CD4-positive, CD25-positive, alpha-beta regulatory T cell (primary cell): ENCODE measurements around the gene HERPUD2. TPM values are rescaled to one million over a fixed set of nuclear protein-coding genes. Genes with fewer than 3 reads are reported as not detected.
"Not testable (repeated sequence)": the region's sequence is repeated elsewhere in the genome, so short reads cannot be mapped to it uniquely, and the experiment has no call there.

Experiments used
- ATAC-seq, 2 donors: fragments of 150-1000 bp; cut with Tn5 transposase; one replicate each; pipeline ENCODE4 v1.10.0; 2021; ENCODE audit warnings: low read depth in 2 of 2, moderate number of reproducible peaks in 2 of 2, moderate library complexity in 1 of 2
- DNase-seq, 3 donors: peaks; one replicate each; pipeline versions ENCODE4 v3.0.0 to v3.0.0-alpha.2; 2012 to 2022; ENCODE audit warnings: mixed read lengths in 1 of 3
- H3K27ac ChIP-seq: one replicate; pipeline ENCODE4 v1.7.0; 2013; ENCODE audit warnings: mild to moderate bottlenecking, low read length; ENCODE audit not compliant: insufficient read depth, poor library complexity, severe bottlenecking
- H3K27me3 ChIP-seq: one replicate; pipeline ENCODE4 v1.7.0; 2013; ENCODE audit warnings: low read length; ENCODE audit not compliant: control insufficient read depth, insufficient read depth
- H3K36me3 ChIP-seq: one replicate; pipeline ENCODE4 v1.7.0; 2013; ENCODE audit warnings: mild to moderate bottlenecking, low read length, moderate library complexity; ENCODE audit not compliant: control insufficient read depth, insufficient read depth
- H3K4me1 ChIP-seq: 2 replicates; pipeline ENCODE4 v1.7.0; 2013; ENCODE audit warnings: mild to moderate bottlenecking, low read length; ENCODE audit not compliant: insufficient read depth, control insufficient read depth, poor library complexity, severe bottlenecking
- H3K4me3 ChIP-seq: one replicate; pipeline ENCODE4 v1.7.0; 2013; ENCODE audit warnings: low read depth, mild to moderate bottlenecking, low read length, moderate library complexity
- H3K9me3 ChIP-seq, 2 experiments: 1 replicate in 1 of 2; 2 replicates in 1 of 2; pipeline ENCODE4 v1.7.0; 2013; ENCODE audit warnings: low read length in 2 of 2, mild to moderate bottlenecking in 1 of 2, moderate library complexity in 1 of 2; ENCODE audit not compliant: control insufficient read depth in 2 of 2
- H3K27ac Mint-ChIP-seq, 3 donors: one replicate each; pipeline ENCODE4 v1.8.0; 2020 to 2022; ENCODE audit warnings: mild to moderate bottlenecking in 3 of 3, mixed read lengths in 3 of 3, moderate library complexity in 2 of 3
- H3K27me3 Mint-ChIP-seq: one replicate; pipeline ENCODE4 v1.8.0; 2022; ENCODE audit warnings: mild to moderate bottlenecking, mixed read lengths
- H3K36me3 Mint-ChIP-seq: one replicate; pipeline ENCODE4 v1.8.0; 2020; ENCODE audit warnings: mixed read lengths
- H3K4me1 Mint-ChIP-seq, 4 donors: one replicate each; pipeline ENCODE4 v1.8.0; 2020 to 2022; ENCODE audit warnings: mixed read lengths in 4 of 4, mild to moderate bottlenecking in 1 of 4
- H3K4me3 Mint-ChIP-seq, 4 donors: one replicate each; pipeline ENCODE4 v1.8.0; 2020 to 2022; ENCODE audit warnings: mild to moderate bottlenecking in 4 of 4, mixed read lengths in 4 of 4, moderate library complexity in 3 of 4
- H3K9me3 Mint-ChIP-seq, 7 donors: one replicate each; pipeline ENCODE4 v1.8.0; 2020 to 2022; ENCODE audit warnings: mixed read lengths in 7 of 7, mild to moderate bottlenecking in 3 of 7, moderate library complexity in 2 of 7
- polyA plus RNA-seq, 4 donors: library from polyadenylated mRNA; unstranded; fragments of 300-500 nt; fragmentation: Illumina TruSeq; gene quantifications; one replicate each; pipeline ENCODE4 v1.2.3, GENCODE V29; 2021
- total RNA-seq: library from RNA; stranded (reverse); gene quantifications from one replicate; pipeline ENCODE4 v1.2.3, GENCODE V29; 2022

The HERPUD2 gene
- total and polyA plus RNA-seq, 5 donors from 2014 or later, result 75.2 to 113 (median 81.3) TPM

DNA sequence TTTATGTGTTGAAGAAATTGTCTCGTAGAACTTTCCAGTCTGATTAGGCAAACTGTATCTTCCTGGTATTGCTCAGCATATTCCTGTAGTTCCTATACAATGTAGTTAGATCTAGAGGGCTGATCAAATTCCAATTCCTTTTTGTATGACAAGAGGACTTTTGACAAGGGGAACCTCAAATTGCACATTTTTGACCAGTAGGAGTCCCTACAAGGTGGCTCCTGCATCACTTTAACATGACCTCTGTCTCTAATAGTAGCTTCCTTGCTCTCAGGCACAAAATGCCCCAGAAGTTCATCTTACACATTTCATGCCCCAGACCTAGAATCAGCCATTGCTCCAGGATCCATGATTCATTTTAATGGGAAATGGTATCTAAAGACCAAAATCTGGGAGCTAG, 18.7 kb downstream of the HERPUD2 start:
- Mint-ChIP-seq H3K36me3 (peaks cover 15% of the 10 kb centered on the region), H3K27me3 (no peaks in the 10 kb centered on the region), H3K9me3 (no peaks in the 10 kb centered on the region), H3K4me1 (peaks cover 52 to 81% (median 64%) of the 10 kb centered on the region in 4 donors), H3K27ac (peak overlapping the region in 1 of 3 donors; percentile 49), H3K4me3 (no peak overlapping the region)
- no peak overlapping the region for H3K4me3 ChIP-seq
- no peaks in the 10 kb centered on the region for H3K27me3 ChIP-seq
- H3K27ac ChIP-seq, result no peak overlapping the region
- ATAC-seq, result no peak
- no peak for DNase-seq
- H3K4me1 ChIP-seq, result peaks cover 17% of the 10 kb centered on the region
- peaks cover 3% of the 10 kb centered on the region for H3K36me3 ChIP-seq
- no peaks in the 10 kb centered on the region for H3K9me3 ChIP-seq

DNA sequence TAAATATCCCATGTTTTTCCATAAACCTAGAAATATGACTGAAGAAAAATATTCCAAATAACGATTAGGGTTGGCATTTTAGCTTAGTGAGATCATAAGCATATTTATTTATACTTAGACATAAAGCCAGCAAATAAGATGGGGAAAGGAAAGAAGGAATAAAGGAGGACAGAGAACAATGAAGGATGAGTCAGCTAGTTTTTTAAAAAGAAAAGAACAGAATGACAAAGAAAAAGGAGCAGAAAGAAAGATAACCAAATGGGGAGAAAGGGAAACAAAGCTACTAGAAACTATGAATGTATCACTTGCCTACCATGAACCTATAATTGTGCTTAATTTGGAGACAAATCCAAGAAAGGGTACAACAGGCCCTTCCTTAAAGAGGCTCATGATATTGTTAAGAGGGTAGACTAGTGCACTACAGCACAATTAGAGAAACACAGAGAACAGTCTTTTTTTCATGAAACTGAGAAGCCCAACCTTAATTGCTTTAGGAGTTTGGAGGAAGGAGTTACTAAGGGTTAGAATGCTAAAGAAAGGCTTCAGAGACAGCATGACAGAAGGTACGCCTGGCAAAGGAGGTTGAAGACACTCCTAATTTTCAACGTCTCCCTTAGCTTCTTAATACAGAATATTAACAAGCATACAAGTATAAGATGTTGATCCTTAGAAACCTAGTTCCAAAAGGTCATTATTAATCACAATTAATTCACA, 23.9 kb downstream of the HERPUD2 start:
- Mint-ChIP-seq H3K9me3 (peaks cover 0 to under 1% (median 0%) of the 10 kb centered on the region in 7 donors), H3K27me3 (no peaks in the 10 kb centered on the region), H3K36me3 (peaks cover 40% of the 10 kb centered on the region), H3K4me3 (no peak overlapping the region), H3K27ac (peak overlapping the region in 1 of 3 donors; percentile 33), H3K4me1 (peaks cover 31 to 58% (median 41%) of the 10 kb centered on the region in 4 donors)
- Histone ChIP-seq H3K27ac (no peak overlapping the region), H3K27me3 (no peaks in the 10 kb centered on the region), H3K9me3 (no peaks in the 10 kb centered on the region), H3K4me1 (no peaks in the 10 kb centered on the region), H3K4me3 (no peak overlapping the region), H3K36me3 (peaks cover 40% of the 10 kb centered on the region)
- ATAC-seq (no peak), DNase-seq (no peak)

DNA sequence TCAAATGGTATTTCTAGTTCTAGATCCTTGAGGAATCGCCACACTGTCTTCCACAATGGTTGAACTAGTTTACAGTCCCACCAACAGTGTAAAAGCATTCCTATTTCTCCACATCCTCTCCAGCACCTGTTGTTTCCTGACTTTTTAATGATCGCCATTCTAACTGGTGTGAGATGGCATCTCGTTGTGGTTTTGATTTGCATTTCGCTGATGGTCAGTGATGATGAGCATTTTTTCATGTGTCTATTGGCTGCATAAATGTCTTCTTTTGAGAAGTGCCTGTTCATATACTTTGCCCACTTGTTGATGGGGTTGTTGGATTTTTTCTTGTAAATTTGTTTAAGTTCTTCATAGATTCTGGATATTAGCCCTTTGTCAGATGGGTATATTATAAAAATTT, 34.5 kb downstream of the HERPUD2 start:
- H3K36me3 Mint-ChIP-seq, result peaks cover 63% of the 10 kb centered on the region
- not testable (repeated sequence) for H3K4me3 ChIP-seq, H3K4me1 ChIP-seq, H3K27me3 Mint-ChIP-seq, H3K27me3 ChIP-seq, H3K4me3 Mint-ChIP-seq, H3K9me3 ChIP-seq, DNase-seq, H3K27ac Mint-ChIP-seq, H3K27ac ChIP-seq, ATAC-seq, H3K9me3 Mint-ChIP-seq
- peaks cover 23% of the 10 kb centered on the region for H3K36me3 ChIP-seq
- H3K4me1 Mint-ChIP-seq, result peaks cover 37 to 50% (median 46%) of the 10 kb centered on the region in 4 donors

DNA sequence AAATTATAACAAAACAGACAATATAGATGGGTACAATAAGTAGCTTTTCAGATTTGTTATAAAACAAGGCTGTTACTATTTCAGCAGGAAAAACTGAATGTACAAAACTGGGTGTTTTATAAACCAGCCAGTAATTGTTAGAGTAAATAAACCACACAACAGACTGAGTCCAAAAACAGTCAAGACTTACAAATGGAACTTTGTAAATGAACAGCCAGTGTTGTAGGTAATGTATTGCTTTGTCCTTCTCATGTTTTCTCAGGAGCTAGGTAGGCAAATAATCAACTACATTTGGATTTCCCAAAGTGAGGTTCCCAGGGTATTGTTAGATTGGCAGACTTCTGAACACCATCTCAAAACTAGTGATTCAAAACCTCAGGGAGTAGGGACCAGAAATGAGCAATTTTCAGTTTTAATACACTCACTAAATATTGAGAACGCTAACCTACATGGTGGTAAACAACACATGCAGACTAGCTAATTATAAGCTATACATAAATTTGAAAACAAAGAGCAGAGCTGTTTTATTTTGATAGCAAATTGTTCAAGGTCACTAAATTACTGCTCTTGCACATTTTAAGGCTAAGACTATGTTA, 36.2 kb downstream of the HERPUD2 start:
- H3K27me3 Mint-ChIP-seq, result no peaks in the 10 kb centered on the region
- no peak overlapping the region for H3K4me3 Mint-ChIP-seq
- peaks cover 62% of the 10 kb centered on the region for H3K36me3 Mint-ChIP-seq
- no peak overlapping the region for H3K4me3 ChIP-seq
- ATAC-seq, result no peak
- peak overlapping the region in 2 of 3 donors; percentile 30 to 58 for H3K27ac Mint-ChIP-seq
- no peak for DNase-seq
- H3K4me1 Mint-ChIP-seq, result peaks cover 42 to 61% (median 56%) of the 10 kb centered on the region in 4 donors
- peaks cover 19% of the 10 kb centered on the region for H3K36me3 ChIP-seq
- H3K27me3 ChIP-seq, result no peaks in the 10 kb centered on the region
- H3K9me3 ChIP-seq, result no peaks in the 10 kb centered on the region
- H3K9me3 Mint-ChIP-seq, result peaks cover 0 to 8% (median 3%) of the 10 kb centered on the region in 7 donors
- H3K4me1 ChIP-seq, result peaks cover 10% of the 10 kb centered on the region
- H3K27ac ChIP-seq, result no peak overlapping the region

DNA sequence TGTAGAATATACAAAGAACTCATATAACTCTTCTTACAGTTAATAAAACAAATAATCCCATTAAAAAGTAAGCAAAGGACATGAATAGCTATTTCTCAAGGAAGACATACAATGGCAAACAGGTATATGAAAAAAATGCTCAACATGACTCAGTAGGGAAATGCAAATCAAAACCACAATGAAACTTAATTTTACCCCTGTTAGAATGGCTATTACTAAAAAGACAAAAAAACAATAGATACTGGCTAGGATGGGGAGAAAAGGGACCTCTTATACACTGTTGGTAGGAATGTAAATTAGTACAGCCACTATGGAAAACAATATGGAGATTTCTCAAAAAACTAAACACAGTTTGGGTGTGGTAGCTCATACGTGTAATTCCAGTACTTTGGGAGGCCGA, 37.8 kb downstream of the HERPUD2 start:
- Mint-ChIP-seq H3K27ac (peak overlapping the region in 1 of 3 donors; percentile 60), H3K36me3 (peaks cover 65% of the 10 kb centered on the region), H3K4me3 (peak overlapping the region in 2 of 4 donors; percentile 8 to 31), H3K4me1 (peaks cover 52 to 77% (median 71%) of the 10 kb centered on the region in 4 donors), H3K9me3 (peaks cover 0 to 17% (median 7%) of the 10 kb centered on the region in 7 donors), H3K27me3 (no peaks in the 10 kb centered on the region)
- H3K4me1 ChIP-seq, result peaks cover 17% of the 10 kb centered on the region
- ATAC-seq (no peak), DNase-seq (no peak)
- H3K9me3 ChIP-seq, result peaks cover 0 to 2% of the 10 kb centered on the region in 2 experiments
- H3K4me3 ChIP-seq, result no peak overlapping the region
- H3K27ac ChIP-seq, result no peak overlapping the region
- H3K36me3 ChIP-seq, result peaks cover 23% of the 10 kb centered on the region
- no peaks in the 10 kb centered on the region for H3K27me3 ChIP-seq

DNA sequence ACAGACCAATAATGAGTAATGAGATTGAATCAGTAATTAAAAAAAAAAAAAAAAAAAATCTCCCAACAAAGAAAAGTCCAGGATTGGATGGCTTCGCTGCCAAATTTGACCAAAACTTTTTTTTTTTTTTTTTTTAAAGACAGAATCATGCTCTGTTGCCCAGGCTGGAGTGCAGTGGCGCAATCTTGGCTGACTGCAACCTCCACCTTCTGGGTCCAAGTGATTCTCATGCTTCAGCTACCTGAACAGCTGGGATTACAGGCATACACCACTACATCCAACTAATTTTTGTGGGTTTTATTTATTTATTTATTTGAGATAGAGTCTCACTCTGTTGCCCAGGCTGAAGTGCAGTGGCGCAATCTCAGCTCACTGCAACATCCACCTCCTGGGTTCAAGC, 40.4 kb downstream of the HERPUD2 start:
- Mint-ChIP-seq H3K36me3 (peaks cover 68% of the 10 kb centered on the region), H3K4me3 (peak overlapping the region in 2 of 4 donors; percentile 14 to 44), H3K9me3 (peaks cover 0 to 17% (median 4%) of the 10 kb centered on the region in 7 donors), H3K4me1 (peaks cover 54 to 85% (median 70%) of the 10 kb centered on the region in 4 donors), H3K27ac (peak overlapping the region in 1 of 3 donors; percentile 29)
- not testable (repeated sequence) for H3K27me3 Mint-ChIP-seq, H3K27ac ChIP-seq, H3K9me3 ChIP-seq, H3K4me3 ChIP-seq, ATAC-seq, H3K27me3 ChIP-seq, DNase-seq
- H3K36me3 ChIP-seq, result peaks cover 33% of the 10 kb centered on the region
- peaks cover 18% of the 10 kb centered on the region for H3K4me1 ChIP-seq

DNA sequence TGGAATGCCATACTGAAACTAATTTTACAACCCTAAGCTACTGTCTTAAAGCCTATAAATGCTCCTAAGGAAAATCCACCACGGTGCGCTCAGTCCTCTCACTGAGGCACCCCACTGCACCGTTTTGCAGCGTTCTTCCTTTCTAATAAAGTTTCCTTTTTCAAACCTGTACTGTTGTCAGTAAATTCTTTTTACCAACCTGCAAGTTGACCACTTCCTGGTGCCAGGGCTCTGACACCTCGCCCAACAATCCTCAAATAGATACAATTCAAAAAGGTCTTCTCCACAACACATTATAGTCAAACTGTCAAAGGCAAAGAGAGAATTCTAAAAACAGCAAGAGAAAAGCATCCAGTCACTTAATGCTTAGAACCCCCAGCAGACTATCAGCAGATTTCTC, 42.8 kb downstream of the HERPUD2 start:
- Mint-ChIP-seq H3K27me3 (no peaks in the 10 kb centered on the region), H3K4me3 (peak overlapping the region; percentile 32 to 76 (median 52)), H3K27ac (peak overlapping the region; percentile 4 to 95 (median 12)), H3K4me1 (peaks cover 68 to 86% (median 77%) of the 10 kb centered on the region in 4 donors), H3K9me3 (peaks cover 0 to 17% (median 4%) of the 10 kb centered on the region in 7 donors), H3K36me3 (peaks cover 66% of the 10 kb centered on the region)
- DNase-seq, result peak in 2 of 3 donors; percentile 13 to 27
- Histone ChIP-seq H3K36me3 (peaks cover 25% of the 10 kb centered on the region), H3K27me3 (no peaks in the 10 kb centered on the region), H3K9me3 (peaks cover 0 to 2% of the 10 kb centered on the region in 2 experiments), H3K4me1 (peaks cover 23% of the 10 kb centered on the region), H3K27ac (no peak overlapping the region), H3K4me3 (peak overlapping the region; percentile 49)
- peak; percentile 34 to 42 for ATAC-seq
